Measurements from ENCODE around the gene RALGPS1.

Gene RALGPS1

DNA sequence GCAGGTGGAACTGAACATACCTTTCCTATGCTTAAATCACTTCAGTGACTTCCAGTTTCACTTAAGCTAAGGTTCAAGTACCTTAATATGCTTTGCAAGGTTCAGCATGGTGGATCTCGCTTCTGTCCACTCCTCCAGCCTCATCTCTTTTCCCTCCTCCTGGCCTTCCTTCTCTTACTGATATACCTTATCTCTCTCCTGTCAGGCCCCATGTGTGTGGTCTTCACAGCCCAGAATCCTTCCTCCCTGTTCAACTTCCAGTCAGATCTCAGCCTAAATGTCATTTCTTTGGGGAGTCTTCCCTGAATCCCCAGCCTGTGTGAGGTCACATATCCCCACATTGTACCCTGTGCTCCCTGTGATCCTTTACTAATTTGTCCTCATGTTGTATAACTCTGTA lies 120.1 kb downstream of the RALGPS1 start:
- DNase-seq (ENCODE audit: low spot score): no peak
- TF ChIP-seq CTCF (IDR thresholded peaks at IDR 0.05; ENCODE audit: extremely low read depth, insufficient read depth, missing control alignments): no peak
- in situ Hi-C loops (cut with MboI; ENCODE audit: low pct_unique_long_range_greater_than_20kb, low sequenced_read_pairs, unreplicated experiment): no loop called here

GRCh38 chr9:127035423-127035822 lies 120.8 kb downstream of the RALGPS1 start:
- in situ Hi-C loops (cut with MboI; ENCODE audit: low pct_unique_long_range_greater_than_20kb, low sequenced_read_pairs, unreplicated experiment): no loop called here
- no peak for TF ChIP-seq CTCF (IDR thresholded peaks at IDR 0.05; ENCODE audit: extremely low read depth, insufficient read depth, missing control alignments)
- no peak for DNase-seq (ENCODE audit: low spot score)

GRCh38 chr9:127035948-127036347 lies 121.4 kb downstream of the RALGPS1 start:
- no peak for TF ChIP-seq CTCF (IDR thresholded peaks at IDR 0.05; ENCODE audit: extremely low read depth, insufficient read depth, missing control alignments)
- DNase-seq (ENCODE audit: low spot score): no peak
- in situ Hi-C loops (cut with MboI; ENCODE audit: low pct_unique_long_range_greater_than_20kb, low sequenced_read_pairs, unreplicated experiment): no loop called here

DNA sequence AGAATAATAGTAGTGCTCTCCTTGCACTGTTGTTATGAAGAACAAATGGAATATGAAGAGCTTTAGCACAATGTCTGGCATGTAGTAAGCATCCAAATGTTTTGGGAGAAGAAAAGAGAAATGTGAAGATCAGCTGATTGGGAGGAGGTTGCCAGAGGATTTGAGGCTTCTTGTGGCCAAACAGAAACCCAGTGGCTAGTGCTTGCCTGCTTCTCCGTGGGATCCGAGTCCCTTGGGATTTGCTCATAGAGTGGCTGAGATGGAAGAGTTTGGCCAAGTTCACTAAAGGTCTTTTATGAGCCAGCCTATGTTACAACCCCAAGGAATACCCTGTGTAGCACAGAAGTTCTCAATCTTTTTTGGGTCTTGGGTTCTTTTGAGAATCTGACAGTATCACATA lies 121.9 kb downstream of the RALGPS1 start:
- in situ Hi-C loops (cut with MboI; ENCODE audit: low pct_unique_long_range_greater_than_20kb, low sequenced_read_pairs, unreplicated experiment): no loop called here
- no peak for DNase-seq (ENCODE audit: low spot score)
- TF ChIP-seq CTCF (IDR thresholded peaks at IDR 0.05; ENCODE audit: extremely low read depth, insufficient read depth, missing control alignments): no peak

DNA sequence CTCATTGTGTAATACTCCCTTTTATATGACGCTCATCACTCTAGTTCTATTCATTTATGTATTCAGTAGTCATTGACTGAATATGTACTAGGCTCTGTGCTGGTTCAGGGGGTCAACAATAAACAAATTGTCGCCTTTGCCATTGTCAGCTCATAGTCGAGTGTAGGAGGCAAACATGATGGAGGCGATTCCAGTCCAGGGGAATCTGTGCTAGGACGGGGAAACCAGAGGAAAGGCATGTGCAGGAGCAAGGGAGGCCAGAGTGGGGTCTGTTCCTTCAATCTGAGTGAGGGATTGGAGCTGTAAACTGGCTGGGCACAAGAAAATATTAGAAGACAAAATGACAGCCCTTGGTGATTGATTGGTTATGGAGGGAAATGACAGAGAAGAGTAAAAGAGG lies 123.9 kb downstream of the RALGPS1 start:
- no peak for DNase-seq (ENCODE audit: low spot score)
- in situ Hi-C loops (cut with MboI; ENCODE audit: low pct_unique_long_range_greater_than_20kb, low sequenced_read_pairs, unreplicated experiment): no loop called here
- no peak for TF ChIP-seq CTCF (IDR thresholded peaks at IDR 0.05; ENCODE audit: extremely low read depth, insufficient read depth, missing control alignments)

GRCh38 chr9:127039492-127039891 lies 124.9 kb downstream of the RALGPS1 start:
- no peak for TF ChIP-seq CTCF (IDR thresholded peaks at IDR 0.05; ENCODE audit: extremely low read depth, insufficient read depth, missing control alignments)
- in situ Hi-C loops (cut with MboI; ENCODE audit: low pct_unique_long_range_greater_than_20kb, low sequenced_read_pairs, unreplicated experiment): no loop called here
- no peak for DNase-seq (ENCODE audit: low spot score)

DNA sequence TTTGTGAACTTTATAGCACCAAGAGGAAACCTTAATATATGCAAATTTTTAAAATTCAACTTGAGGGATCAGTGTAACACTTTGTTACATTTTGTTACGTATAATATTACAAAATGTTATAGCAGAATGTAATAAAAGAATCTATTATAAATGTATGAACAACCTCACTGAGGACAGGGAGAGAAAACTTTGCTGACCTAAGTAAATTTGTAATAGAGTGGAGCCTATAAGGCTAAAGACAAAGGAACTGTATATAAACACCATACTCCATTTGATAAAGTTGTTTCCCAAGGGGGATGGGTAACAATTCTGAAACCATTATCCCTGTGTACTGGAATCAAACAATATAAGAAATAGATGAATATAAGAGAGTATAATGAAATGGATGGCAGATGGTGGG lies 130.6 kb downstream of the RALGPS1 start:
- no peak for DNase-seq (ENCODE audit: low spot score)
- TF ChIP-seq CTCF (IDR thresholded peaks at IDR 0.05; ENCODE audit: extremely low read depth, insufficient read depth, missing control alignments): no peak
- in situ Hi-C loops (cut with MboI; ENCODE audit: low pct_unique_long_range_greater_than_20kb, low sequenced_read_pairs, unreplicated experiment): no loop called here
